ENCODE results near the gene ZBTB8B.
A peak's percentile ranks its signal among the peaks of the same experiment; 100 is the strongest.
"Not testable (repeated sequence)": the region's sequence is repeated elsewhere in the genome, so short reads cannot be mapped to it uniquely, and the experiment has no call there.

Gene ZBTB8B

GRCh38 chr1:32470431-32470830, 5.6 kb downstream of the ZBTB8B start:
- DNase-seq (ENCODE audit: low spot score): no peak

GRCh38 chr1:32470991-32471694, 6.3 kb downstream of the ZBTB8B start:
- no peak for DNase-seq (ENCODE audit: low spot score)

GRCh38 chr1:32471695-32472362, 7.0 kb downstream of the ZBTB8B start:
- no peak for DNase-seq (ENCODE audit: low spot score)

- DNase-seq (ENCODE audit: low spot score): not testable (repeated sequence)
Measured at GRCh38 chr1:32472966-32473365, 8.1 kb downstream of the ZBTB8B start.

GRCh38 chr1:32474954-32475353, 10.1 kb downstream of the ZBTB8B start:
- DNase-seq (ENCODE audit: low spot score): no peak

- no peak for DNase-seq (ENCODE audit: low spot score)
Measured at GRCh38 chr1:32480003-32480402, 15.1 kb downstream of the ZBTB8B start.

- DNase-seq (ENCODE audit: low spot score): no peak
Measured at GRCh38 chr1:32480761-32481160, 15.9 kb downstream of the ZBTB8B start.

GRCh38 chr1:32481788-32482187, 16.9 kb downstream of the ZBTB8B start:
- DNase-seq (ENCODE audit: low spot score): not testable (repeated sequence)

- DNase-seq (ENCODE audit: low spot score): no peak
Measured at GRCh38 chr1:32485554-32486255, 20.8 kb downstream of the ZBTB8B start.

- DNase-seq (ENCODE audit: low spot score): no peak
Measured at GRCh38 chr1:32486463-32487113, 21.7 kb downstream of the ZBTB8B start.

- no peak for DNase-seq (ENCODE audit: low spot score)
Measured at GRCh38 chr1:32487182-32487581, 22.3 kb downstream of the ZBTB8B start.

- DNase-seq (ENCODE audit: low spot score): no peak
Measured at GRCh38 chr1:32489774-32490454, 25.0 kb downstream of the ZBTB8B start.

- no peak for DNase-seq (ENCODE audit: low spot score)
Measured at GRCh38 chr1:32491386-32491785, 26.5 kb downstream of the ZBTB8B start.

- DNase-seq (ENCODE audit: low spot score): no peak
Measured at GRCh38 chr1:32494196-32494595, 29.3 kb downstream of the ZBTB8B start.

GRCh38 chr1:32494711-32495337, 30.0 kb downstream of the ZBTB8B start:
- DNase-seq (ENCODE audit: low spot score): no peak

GRCh38 chr1:32496127-32496526, 31.3 kb downstream of the ZBTB8B start:
- no peak for DNase-seq (ENCODE audit: low spot score)

- no peak for DNase-seq (ENCODE audit: low spot score)
Measured at GRCh38 chr1:32498751-32499150, 33.9 kb downstream of the ZBTB8B start.

GRCh38 chr1:32500387-32501209, 35.7 kb downstream of the ZBTB8B start:
- DNase-seq (ENCODE audit: low spot score): peak; percentile 48

- no peak for DNase-seq (ENCODE audit: low spot score)
Measured at GRCh38 chr1:32501865-32502264, 37.0 kb downstream of the ZBTB8B start.

GRCh38 chr1:32503153-32503552, 38.3 kb downstream of the ZBTB8B start:
- no peak for DNase-seq (ENCODE audit: low spot score)

- DNase-seq (ENCODE audit: low spot score): no peak
Measured at GRCh38 chr1:32507021-32507420, 42.1 kb downstream of the ZBTB8B start.
